Thyroid gland (tissue), 4 donors: ENCODE data around the gene NTN1. TPM values are rescaled to one million over a fixed set of nuclear protein-coding genes. Genes with fewer than 3 reads are reported as not detected.
A peak's percentile ranks its signal among the peaks of the same experiment; 100 is the strongest.

Experiments
- DNase-seq, 2 donors: peaks; one replicate each; pipeline ENCODE4 v3.0.0-alpha.2; 2019
- H3K27ac ChIP-seq, 3 donors: fragments of 200-600 bp; sonication (generic); 1 replicate in 2 of 3; 2 replicates in 1 of 3; pipeline ENCODE4 v1.5.1; 2016 to 2019; ENCODE audit warnings: mild to moderate bottlenecking in 1 of 3, moderate library complexity in 1 of 3
- H3K27me3 ChIP-seq: fragments of 200-600 bp; sonication (generic); one replicate; pipeline ENCODE4 v1.5.1; 2019
- H3K36me3 ChIP-seq, 2 donors: fragments of 200-600 bp; sonication (generic); one replicate each; pipeline ENCODE4 v1.5.1; 2016 to 2019
- H3K4me1 ChIP-seq, 2 donors: fragments of 200-600 bp; sonication (generic); one replicate each; pipeline ENCODE4 v1.5.1; 2017 to 2019
- H3K4me3 ChIP-seq, 3 donors: fragments of 200-600 bp; sonication (generic); replicated peaks in 1 of 3; 1 replicate in 2 of 3; 2 replicates in 1 of 3; pipeline ENCODE4 v1.5.1; 2016; ENCODE audit warnings: mild to moderate bottlenecking in 1 of 3
- H3K9me3 ChIP-seq: fragments of 200-600 bp; sonication (generic); one replicate; pipeline ENCODE4 v1.5.1; 2017
- POLR2A ChIP-seq, 2 donors: fragments of 450-650 bp; IDR thresholded peaks; one replicate each; pipeline ENCODE4 v1.6.1; 2017; ENCODE audit warnings: antibody characterized with exemption in 2 of 2, mild to moderate bottlenecking in 2 of 2, moderate library complexity in 1 of 2
- WGBS, 2 donors: methylation state at CpG; one replicate each; pipeline ENCODE4 v1.1.5; 2017; 5-methylcytosine and 5-hydroxymethylcytosine counted together
- intact Hi-C: fragments of 100-400 bp; cut with DNase I; formaldehyde crosslinking; loops from one replicate; pipeline ENCODE4 v1.15.1; 2023
- total RNA-seq, 4 donors: library from RNA; depleted of rRNA; stranded (reverse); fragments of >200 nt; gene quantifications; one replicate each; pipeline ENCODE4 v1.2.3, GENCODE V29; 2016
- TF ChIP-seq, protein P1 (sequence below), 6 experiments: fragments of 200-600 bp in 3 of 6; fragments of 450-650 bp in 3 of 6; sonication (generic) in 3 of 6; IDR thresholded peaks; one replicate each; pipeline ENCODE4 v1.5.1; 2016 to 2019; ENCODE audit warnings: antibody characterized with exemption in 6 of 6, mild to moderate bottlenecking in 2 of 6, inconsistent platforms in 1 of 6, moderate library complexity in 1 of 6

NTN1 gene
- total RNA-seq, 4 donors from 2014 or later: 4.1 to 9.2 (median 7.1) TPM

DNA sequence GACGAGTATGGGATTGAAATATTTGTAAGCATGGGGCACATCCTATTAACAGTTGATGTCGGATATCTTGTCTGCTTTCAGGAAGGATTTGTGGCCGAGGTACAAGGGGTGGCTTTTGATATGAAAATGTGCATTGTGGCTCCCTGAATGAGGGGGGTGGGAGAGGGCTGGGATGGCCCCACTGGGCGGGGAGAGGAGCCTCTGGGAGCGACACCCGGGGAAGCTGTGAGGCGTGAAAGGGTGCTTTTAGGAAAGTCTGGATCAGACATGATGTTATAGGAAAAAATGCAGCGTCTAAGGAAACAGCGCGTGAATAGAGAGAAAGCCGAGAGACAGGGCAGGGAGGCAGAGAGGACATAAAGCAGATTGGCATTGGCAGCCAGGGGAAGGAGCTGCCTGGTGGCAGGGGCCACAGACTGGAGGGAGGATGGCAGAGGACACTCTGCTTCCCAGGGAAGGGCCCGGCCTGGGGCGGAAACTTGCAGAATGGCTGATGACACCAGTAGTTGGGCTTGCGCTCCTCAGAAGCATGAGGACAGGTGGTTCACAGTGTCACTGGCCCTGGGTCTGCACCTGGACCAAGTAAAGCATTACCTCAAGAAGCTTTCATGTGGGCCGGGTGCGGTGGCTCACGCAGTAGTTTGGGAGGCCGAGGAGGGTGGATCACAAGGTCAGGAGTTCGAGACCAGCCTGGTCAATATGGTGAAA is 95.7 kb downstream of the NTN1 start:
- intact Hi-C loops: no loop called here
- TF ChIP-seq POLR2A (IDR thresholded peaks at IDR 0.05): no peak
- no peak for DNase-seq
- 92% methylated on average over 19 of the region's 19 CpGs for WGBS, 2 donors
- H3K9me3 ChIP-seq: no peaks in the 10 kb centered on the region
- no peaks in the 10 kb centered on the region for H3K4me1 ChIP-seq
- no peak overlapping the region for H3K27ac ChIP-seq
- no peaks in the 10 kb centered on the region for H3K27me3 ChIP-seq
- no peaks in the 10 kb centered on the region for H3K36me3 ChIP-seq
- H3K4me3 ChIP-seq: no peak overlapping the region

DNA sequence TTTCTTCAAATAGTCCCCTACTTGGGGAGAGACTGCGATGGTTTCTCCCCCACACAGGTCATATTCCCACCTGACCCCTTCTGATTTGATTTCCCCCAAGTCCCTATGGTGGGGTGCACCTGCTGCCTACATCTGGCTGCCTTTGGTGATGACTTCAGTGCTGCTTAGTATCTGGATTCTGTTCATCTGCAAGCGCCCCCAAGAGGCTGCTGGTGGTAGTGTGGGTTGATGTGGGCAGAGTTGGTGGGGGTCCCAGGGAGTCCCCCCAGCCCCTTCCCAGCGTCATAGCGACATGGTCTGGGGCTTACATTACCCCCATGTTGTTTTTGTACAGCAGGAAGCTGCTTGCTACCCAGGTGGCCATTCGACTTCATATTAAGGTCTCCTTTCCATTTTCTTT is 99.2 kb downstream of the NTN1 start:
- no peak overlapping the region for H3K27ac ChIP-seq

DNA sequence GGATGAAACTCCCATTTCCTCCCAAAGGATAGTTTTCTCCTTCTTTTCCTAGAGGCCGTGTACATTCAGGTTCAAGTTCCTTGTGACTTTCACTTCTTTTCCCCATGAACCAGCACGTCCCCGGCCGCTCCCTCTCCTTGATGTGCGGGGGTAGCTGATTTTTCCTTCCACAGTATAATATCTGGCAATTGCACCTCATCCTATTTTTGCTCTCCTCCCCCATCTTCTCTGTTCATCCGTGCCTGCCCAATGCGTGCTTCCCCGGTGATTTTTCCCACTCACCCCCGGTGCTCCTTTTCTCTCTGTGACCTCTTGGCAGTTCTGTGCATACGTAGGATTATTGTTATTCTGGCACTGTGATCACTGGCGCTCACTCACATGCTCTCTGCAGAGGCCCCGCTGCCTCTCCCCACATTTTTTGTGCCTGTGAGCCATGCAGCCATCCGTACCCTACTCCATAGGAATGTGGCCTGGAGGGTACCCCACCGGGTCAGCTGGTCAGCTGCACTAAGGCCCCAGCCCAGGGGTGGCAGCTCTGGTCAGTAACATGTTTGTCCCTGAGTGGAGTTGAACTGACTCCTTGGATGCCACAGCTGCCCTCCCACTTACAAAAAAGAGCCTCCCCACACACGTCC is 100.0 kb downstream of the NTN1 start:
- Histone ChIP-seq H3K4me3 (no peak overlapping the region), H3K27ac (no peak overlapping the region), H3K9me3 (no peaks in the 10 kb centered on the region), H3K4me1 (no peaks in the 10 kb centered on the region), H3K27me3 (no peaks in the 10 kb centered on the region), H3K36me3 (no peaks in the 10 kb centered on the region)
- intact Hi-C loops: no loop called here
- no peak for TF ChIP-seq POLR2A (IDR thresholded peaks at IDR 0.05)
- TF ChIP-seq, protein P1, sequence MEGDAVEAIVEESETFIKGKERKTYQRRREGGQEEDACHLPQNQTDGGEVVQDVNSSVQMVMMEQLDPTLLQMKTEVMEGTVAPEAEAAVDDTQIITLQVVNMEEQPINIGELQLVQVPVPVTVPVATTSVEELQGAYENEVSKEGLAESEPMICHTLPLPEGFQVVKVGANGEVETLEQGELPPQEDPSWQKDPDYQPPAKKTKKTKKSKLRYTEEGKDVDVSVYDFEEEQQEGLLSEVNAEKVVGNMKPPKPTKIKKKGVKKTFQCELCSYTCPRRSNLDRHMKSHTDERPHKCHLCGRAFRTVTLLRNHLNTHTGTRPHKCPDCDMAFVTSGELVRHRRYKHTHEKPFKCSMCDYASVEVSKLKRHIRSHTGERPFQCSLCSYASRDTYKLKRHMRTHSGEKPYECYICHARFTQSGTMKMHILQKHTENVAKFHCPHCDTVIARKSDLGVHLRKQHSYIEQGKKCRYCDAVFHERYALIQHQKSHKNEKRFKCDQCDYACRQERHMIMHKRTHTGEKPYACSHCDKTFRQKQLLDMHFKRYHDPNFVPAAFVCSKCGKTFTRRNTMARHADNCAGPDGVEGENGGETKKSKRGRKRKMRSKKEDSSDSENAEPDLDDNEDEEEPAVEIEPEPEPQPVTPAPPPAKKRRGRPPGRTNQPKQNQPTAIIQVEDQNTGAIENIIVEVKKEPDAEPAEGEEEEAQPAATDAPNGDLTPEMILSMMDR (IDR thresholded peaks at IDR 0.05): no peak
- peak in 1 of 2 donors; percentile 12 for DNase-seq
- WGBS, 2 donors: 42 to 49% methylated on average over 15 of the region's 15 CpGs

More for the DNA sequence above, 99.2 kb downstream of the NTN1 start:
- no peaks in the 10 kb centered on the region for H3K36me3 ChIP-seq
- H3K9me3 ChIP-seq: no peaks in the 10 kb centered on the region
- H3K4me3 ChIP-seq: no peak overlapping the region
- no peaks in the 10 kb centered on the region for H3K27me3 ChIP-seq
- no peak for DNase-seq
- intact Hi-C loops: no loop called here
- TF ChIP-seq, protein P1 (IDR thresholded peaks at IDR 0.05): no peak
- TF ChIP-seq POLR2A (IDR thresholded peaks at IDR 0.05): no peak
- WGBS, 2 donors: 25 to 32% methylated on average over 5 of the region's 5 CpGs
- H3K4me1 ChIP-seq: no peaks in the 10 kb centered on the region

- H3K4me3 ChIP-seq: no peak overlapping the region
- H3K9me3 ChIP-seq: no peaks in the 10 kb centered on the region
- no peaks in the 10 kb centered on the region for H3K4me1 ChIP-seq
- no peak for DNase-seq
- 74 to 79% methylated on average over 17 of the region's 17 CpGs for WGBS, 2 donors
- no peak for TF ChIP-seq POLR2A (IDR thresholded peaks at IDR 0.05)
- TF ChIP-seq, protein P1 (IDR thresholded peaks at IDR 0.05): no peak
- intact Hi-C loops: no loop called here
- H3K27me3 ChIP-seq: no peaks in the 10 kb centered on the region
- H3K27ac ChIP-seq: no peak overlapping the region
- H3K36me3 ChIP-seq: no peaks in the 10 kb centered on the region
Observed at GRCh38 chr17:9123594-9124553, 102.6 kb downstream of the NTN1 start.

DNA sequence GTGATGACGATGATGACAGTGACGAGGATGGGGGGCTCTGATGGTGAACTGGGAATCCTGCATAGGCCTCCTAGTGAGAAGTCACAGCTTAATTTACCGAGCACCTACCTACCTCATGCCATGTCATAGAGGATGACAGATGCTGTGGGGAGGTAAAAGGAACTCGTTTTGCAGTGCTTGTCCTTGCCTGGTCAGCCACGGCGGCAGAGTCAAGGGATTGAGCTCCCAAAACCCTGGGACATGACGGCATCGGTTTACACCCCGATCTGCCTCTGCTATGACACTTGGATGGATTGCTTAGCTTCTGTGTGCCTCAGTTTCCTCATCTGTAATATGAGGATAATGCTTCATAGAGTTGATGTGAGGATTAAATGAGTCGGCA is 103.2 kb downstream of the NTN1 start:
- Histone ChIP-seq H3K4me1 (no peaks in the 10 kb centered on the region), H3K27ac (no peak overlapping the region), H3K4me3 (no peak overlapping the region), H3K36me3 (no peaks in the 10 kb centered on the region), H3K9me3 (no peaks in the 10 kb centered on the region), H3K27me3 (no peaks in the 10 kb centered on the region)
- no peak for DNase-seq
- WGBS, 2 donors: 87 to 90% methylated on average over 10 of the region's 10 CpGs
- intact Hi-C loops: no loop called here
- TF ChIP-seq, protein P1 (IDR thresholded peaks at IDR 0.05): no peak
- TF ChIP-seq POLR2A (IDR thresholded peaks at IDR 0.05): no peak
